SU-DHL-6 (cell line): ENCODE data around the gene IMPDH1.

Experiments
- EZH2phosphoT487 ChIP-seq: fragments of 200-600 bp; sonication (generic), shearing (Covaris generic); conservative IDR thresholded peaks from 2 replicates; pipeline ENCODE4 v1.6.1; 2018; ENCODE audit warnings: mild to moderate bottlenecking, antibody characterized with exemption, low read length, moderate library complexity, mixed read lengths
- TF ChIP-seq, protein P1 (sequence below): fragments of 200-600 bp; sonication (generic); IDR thresholded peaks from one replicate; pipeline ENCODE4 v1.5.1; 2017; ENCODE audit warnings: antibody characterized with exemption, mild to moderate bottlenecking, low read length, moderate library complexity; ENCODE audit not compliant: insufficient read depth, poor library complexity, severe bottlenecking

DNA sequence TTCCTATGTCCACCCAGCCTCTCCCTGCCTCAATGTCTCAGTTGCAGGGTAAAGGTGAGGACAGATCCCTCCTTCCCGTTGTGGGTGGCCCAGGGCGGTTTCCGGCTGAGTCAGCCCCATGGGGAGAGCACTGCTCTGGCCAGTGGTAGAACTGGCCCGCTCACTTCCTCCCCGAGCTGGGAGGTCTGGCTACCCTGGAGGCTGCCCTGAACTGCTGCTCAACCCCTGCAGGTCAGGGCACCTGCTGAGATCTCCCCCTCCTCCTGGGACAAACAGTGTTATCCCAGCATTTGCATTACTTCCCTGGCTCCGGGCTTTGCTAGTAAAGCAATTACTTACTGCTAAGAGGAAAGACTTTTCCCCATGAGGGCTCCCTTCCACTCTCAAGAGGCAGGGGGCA, 21.4 kb upstream of the IMPDH1 start:
- TF ChIP-seq, protein P1, sequence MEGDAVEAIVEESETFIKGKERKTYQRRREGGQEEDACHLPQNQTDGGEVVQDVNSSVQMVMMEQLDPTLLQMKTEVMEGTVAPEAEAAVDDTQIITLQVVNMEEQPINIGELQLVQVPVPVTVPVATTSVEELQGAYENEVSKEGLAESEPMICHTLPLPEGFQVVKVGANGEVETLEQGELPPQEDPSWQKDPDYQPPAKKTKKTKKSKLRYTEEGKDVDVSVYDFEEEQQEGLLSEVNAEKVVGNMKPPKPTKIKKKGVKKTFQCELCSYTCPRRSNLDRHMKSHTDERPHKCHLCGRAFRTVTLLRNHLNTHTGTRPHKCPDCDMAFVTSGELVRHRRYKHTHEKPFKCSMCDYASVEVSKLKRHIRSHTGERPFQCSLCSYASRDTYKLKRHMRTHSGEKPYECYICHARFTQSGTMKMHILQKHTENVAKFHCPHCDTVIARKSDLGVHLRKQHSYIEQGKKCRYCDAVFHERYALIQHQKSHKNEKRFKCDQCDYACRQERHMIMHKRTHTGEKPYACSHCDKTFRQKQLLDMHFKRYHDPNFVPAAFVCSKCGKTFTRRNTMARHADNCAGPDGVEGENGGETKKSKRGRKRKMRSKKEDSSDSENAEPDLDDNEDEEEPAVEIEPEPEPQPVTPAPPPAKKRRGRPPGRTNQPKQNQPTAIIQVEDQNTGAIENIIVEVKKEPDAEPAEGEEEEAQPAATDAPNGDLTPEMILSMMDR, result no peak
- no peak for TF ChIP-seq EZH2phosphoT487
